Testis (tissue), 2 donors: ENCODE data around the gene DISP2.

Experiments
- POLR2A ChIP-seq: fragments of 450-650 bp; IDR thresholded peaks from one replicate; pipeline ENCODE4 v1.6.1; 2017; ENCODE audit warnings: antibody characterized with exemption, mild to moderate bottlenecking, moderate library complexity
- TF ChIP-seq, protein P1 (sequence below), 3 experiments: fragments of 450-650 bp in 2 of 3; fragments of 200-600 bp in 1 of 3; sonication (generic) in 1 of 3; IDR thresholded peaks; one replicate each; pipeline ENCODE4 v1.5.1; 2016 to 2019; ENCODE audit warnings: antibody characterized with exemption in 3 of 3, mild to moderate bottlenecking in 2 of 3, moderate library complexity in 1 of 3

DNA sequence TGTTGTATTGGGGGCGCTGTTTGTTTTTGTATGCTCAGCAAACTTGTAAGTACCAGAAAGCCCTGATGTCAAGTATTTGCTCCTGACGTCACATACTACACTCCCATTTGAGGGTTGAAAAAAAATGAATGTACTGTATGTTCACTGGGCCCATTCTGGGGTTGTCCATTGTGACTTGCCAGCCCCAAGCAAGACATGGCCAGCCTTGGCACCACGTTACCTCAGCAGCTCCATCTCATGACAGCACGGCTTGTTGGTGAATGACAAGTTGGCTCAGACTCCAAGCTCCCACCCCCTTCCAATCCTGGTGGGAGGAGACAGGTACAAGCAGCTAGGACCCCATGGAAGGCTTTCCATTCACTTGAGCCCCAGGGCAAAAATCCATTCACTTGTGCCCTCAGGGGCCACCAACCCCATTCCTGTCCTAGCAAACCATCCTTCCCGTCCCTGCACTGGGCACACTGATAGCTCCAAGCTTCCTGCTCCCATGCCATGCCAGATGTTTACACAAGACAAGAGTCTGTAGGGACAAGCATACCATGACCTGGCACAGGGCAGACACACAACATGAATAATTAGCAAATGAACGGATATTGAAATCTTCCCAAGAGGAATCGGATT lies 5.6 kb upstream of the DISP2 start:
- no peak for TF ChIP-seq POLR2A
- TF ChIP-seq, protein P1, sequence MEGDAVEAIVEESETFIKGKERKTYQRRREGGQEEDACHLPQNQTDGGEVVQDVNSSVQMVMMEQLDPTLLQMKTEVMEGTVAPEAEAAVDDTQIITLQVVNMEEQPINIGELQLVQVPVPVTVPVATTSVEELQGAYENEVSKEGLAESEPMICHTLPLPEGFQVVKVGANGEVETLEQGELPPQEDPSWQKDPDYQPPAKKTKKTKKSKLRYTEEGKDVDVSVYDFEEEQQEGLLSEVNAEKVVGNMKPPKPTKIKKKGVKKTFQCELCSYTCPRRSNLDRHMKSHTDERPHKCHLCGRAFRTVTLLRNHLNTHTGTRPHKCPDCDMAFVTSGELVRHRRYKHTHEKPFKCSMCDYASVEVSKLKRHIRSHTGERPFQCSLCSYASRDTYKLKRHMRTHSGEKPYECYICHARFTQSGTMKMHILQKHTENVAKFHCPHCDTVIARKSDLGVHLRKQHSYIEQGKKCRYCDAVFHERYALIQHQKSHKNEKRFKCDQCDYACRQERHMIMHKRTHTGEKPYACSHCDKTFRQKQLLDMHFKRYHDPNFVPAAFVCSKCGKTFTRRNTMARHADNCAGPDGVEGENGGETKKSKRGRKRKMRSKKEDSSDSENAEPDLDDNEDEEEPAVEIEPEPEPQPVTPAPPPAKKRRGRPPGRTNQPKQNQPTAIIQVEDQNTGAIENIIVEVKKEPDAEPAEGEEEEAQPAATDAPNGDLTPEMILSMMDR (IDR thresholded peaks at IDR 0.05): no peak
